GM19099 (cell line): ENCODE results near the gene CIDEC.

Source experiments
- POLR2A ChIP-seq: IDR thresholded peaks from 3 replicates; pipeline ENCODE4 v1.6.1; 2011; ENCODE audit warnings: low read depth; ENCODE audit not compliant: insufficient read length; ENCODE audit errors: extremely low read depth

CIDEC gene

GRCh38 chr3:9909221-9910013, 29.4 kb upstream of the CIDEC start:
- TF ChIP-seq POLR2A = no peak

- TF ChIP-seq POLR2A = no peak
These were observed 28.2 kb upstream of the CIDEC start for GRCh38 chr3:9908286-9908685.

- TF ChIP-seq POLR2A = no peak
These were observed 26.4 kb upstream of the CIDEC start for GRCh38 chr3:9906480-9906879.

- TF ChIP-seq POLR2A = no peak
These were observed 23.9 kb upstream of the CIDEC start for GRCh38 chr3:9903904-9904303.

GRCh38 chr3:9903238-9903624, 23.2 kb upstream of the CIDEC start:
- TF ChIP-seq POLR2A = no peak

DNA sequence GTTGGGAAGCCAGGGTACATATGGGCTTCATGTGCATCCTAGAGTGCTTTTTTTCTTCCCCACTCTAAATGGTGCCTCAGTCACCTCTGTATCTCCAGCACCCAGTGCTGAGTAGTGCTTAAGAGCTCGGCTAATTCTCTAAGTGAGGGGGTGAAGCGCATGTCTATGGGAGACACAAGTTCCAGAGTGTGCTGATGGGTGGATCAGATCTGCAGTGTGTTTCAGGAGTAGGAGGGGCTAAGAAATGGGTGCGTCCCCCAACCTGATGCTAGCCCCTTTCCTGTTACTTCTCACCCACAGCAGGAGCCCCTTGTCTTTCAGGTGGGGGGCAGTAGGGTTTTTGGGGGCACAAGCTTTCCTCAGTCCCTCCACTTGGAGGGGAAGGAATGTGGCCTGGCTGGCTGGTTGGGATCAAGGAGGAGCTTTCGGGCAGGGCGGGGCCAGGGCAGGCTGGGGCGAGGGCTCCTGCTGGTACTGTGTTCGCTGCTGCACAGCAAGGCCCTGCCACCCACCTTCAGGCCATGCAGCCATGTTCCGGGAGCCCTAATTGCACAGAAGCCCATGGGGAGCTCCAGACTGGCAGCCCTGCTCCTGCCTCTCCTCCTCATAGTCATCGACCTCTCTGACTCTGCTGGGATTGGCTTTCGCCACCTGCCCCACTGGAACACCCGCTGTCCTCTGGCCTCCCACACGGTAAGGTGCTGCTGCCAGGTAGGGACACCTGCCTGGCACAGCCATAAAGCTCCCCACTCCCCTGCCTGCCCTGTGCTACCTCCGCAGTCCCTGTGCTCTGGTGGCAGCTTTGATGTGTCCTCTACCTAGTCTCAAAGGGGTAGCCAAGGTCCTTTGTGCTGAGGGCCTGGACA, 22.6 kb upstream of the CIDEC start, which contains the start of gene IL17RE:
Gene IL17RE, plus strand, starts transcription at position 477 of the 866 bp plus-strand sequence. Its CDS starts 85 bp downstream, at position 562.
- TF ChIP-seq POLR2A = no peak

DNA sequence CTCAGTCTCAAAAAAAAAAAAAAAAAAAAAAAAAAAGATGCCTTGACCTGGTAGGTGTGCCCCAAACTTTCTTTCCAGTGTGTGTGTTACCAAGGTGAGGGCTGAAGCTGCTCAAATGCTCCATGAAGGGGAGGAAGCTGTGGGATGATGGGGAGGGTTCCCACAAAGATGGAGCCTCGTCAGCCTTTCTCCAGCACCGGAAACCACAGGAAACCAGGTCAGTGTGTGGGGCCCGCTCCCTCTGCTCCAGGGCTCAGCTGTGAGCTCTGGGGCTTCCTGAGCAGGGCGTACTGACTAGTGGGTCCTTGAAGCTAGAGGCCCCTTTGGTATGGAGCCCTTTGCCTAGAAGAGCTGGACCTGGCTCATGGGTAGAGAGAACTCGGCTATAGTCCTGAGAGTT, 21.9 kb upstream of the CIDEC start:
- TF ChIP-seq POLR2A = no peak

DNA sequence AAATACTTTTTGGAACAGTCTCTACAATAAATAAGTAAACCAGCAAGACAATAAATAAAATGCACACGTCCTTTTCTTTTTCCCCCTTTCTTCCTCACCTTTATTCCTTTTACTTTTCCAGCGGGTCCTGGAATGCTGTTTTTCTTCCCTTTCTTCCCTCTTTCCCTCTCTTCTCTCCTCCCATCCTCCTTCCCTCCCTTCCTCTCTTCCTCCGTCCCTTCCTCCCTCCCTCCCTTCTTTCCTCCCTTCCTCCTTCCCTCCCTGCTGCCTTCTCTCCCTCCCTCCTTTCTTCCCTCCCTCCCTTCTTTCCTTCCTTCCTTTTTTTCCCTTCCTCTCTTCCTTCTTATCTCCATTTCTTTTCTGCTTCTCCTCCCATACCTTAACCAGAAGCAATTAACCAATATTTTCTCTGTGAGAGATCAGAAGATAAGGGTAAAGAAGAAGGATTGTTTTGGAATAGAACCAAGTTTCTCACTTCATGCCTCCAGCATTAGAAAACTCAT, 19.3 kb upstream of the CIDEC start:
- TF ChIP-seq POLR2A = no peak

DNA sequence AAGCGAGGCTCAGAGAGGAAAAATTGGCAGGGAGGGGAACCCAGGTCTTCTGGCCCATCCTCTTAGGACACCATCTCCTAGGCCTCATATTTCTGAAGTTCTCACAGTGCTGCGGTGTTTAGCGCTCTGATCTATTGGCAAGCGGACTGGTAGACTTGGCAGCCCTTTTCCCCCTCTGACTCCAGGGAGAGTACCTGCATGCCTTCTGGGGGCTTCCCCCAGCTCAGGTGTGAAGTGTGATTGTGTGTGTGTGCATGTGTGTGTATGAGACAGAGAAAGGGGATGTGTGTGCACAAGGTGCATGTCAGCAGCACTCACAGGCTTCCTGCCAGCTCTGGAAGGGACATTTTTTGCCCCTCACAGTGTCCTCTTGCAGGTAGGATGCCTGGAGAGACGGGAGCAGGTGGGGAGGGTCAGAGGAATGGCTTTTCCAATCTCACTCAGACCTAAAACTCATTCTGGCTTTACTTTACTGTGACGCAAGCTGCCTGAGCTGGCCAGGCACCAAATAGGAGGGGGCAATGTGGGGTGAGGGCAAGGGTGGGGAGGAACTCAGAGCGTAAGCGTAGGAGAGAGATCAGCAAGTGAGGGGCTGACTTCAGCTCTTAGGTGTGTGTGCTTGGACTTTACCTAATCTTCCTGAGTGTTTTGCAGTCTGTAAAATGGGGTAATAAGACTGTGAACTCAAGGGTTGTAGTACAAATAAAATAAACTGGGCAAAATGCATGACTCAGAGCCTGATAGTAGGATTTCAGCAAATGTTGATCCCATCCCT, 18.6 kb upstream of the CIDEC start:
- TF ChIP-seq POLR2A = no peak

DNA sequence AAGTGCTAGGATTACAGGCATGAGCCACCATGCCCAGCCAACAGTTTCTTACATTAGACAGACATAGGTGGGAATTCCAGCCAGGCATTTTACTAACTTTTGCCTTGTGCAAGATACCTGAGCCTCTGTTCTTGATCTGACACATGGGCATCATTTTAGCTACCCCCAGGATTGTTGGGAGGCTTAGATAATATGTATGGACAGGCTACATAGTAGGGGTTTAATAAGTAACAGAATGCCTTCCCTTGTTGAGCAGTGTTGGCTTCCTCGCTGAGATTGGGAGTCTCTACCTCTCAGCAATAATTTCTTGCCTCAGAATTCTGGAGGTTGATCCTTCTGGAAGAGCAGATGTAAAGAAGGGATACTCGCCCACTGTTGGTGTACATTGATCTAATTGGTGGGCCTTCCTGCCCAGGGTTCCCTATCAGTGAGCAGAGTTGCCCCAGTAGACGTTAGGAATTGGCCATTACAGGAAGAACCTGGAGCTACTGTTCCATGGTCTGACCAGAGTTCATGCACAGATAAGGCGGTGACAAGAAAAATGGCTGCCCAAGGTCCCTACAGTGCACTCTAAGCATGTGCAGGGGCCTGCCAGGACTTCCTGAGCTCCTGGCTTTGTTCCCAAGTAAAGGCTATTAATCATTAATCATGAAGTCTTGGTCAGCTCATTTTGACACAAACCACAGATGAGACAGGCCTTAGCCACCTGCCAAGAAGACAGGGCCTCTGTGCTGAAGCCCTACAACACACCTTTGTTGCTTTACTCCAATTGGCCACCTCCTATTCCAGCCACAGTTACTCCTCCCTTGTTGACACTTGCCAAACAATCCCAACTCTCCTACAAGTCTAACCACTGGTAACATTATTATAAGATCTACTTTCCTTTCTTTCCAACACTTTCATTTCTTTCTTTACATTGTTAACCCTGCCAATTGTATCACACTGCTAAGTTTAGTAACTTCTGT, 17.6 kb upstream of the CIDEC start:
- TF ChIP-seq POLR2A = no peak

DNA sequence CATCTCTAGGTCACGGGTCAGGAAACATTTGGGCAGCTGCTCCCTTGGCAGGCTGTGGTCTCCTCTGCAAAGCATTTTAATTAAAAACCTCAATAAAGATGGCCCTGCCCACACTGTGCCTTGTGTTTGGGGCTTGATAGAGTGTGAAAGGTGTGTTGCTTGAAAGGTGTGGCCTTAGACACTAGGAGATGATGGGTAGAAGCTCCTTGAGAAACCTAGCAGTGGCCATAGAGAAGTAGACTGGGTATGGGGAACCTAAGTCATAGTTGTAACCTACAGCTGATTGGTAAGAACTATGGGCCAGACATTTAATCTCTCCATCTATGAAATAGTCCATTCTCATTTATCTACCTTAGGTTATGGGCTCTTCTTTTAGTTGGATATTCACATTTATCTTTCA, 13.7 kb upstream of the CIDEC start:
- no peak for TF ChIP-seq POLR2A

DNA sequence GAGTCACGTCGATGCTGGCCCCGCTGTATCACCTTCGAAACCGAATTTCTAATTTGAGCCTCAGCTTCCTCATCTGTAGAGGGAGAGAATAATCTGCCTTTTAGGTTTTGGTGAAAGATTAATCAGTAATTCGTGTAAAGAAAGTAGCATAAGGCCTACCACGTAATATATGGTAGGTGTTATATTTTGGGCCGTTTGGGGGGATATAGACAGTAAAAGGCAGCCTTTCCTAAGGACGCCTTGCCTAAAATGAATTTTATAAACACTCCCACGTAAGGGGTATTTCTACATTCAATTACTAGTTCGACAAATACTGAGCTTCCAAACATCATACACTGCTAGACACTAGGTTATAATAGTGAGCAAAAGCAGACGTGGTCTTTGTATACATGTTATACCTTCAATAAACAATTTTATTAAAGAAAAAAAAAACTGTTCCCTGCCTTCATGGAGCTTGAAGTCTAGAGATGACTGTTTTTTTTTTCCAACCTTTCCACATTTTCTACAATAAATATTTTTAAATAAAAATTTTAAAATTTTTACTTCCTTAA, 11.1 kb upstream of the CIDEC start:
- no peak for TF ChIP-seq POLR2A

GRCh38 chr3:9890249-9891071, 10.4 kb upstream of the CIDEC start, which contains the start of gene JAGN1:
TSS of gene JAGN1 (plus strand) at chr3:9890610. CDS start at chr3:9890723, 113 bp downstream.
- peak; percentile 91 for TF ChIP-seq POLR2A
